IMR-90 (cell line): ENCODE data around the gene AP1S2. TPM values are rescaled to one million over a fixed set of nuclear protein-coding genes. Genes with fewer than 3 reads are reported as not detected.

Experiments used
- ATAC-seq: fragments of 200-7000 bp; cut with Tn5 transposase; 2 replicates; pipeline ENCODE4 v1.9.1; 2020; ENCODE audit warnings: low read depth, mild to moderate bottlenecking, moderate library complexity
- BruUV-seq: library from RNA; stranded (reverse); fragments of 400-500 nt; replicated peaks from 2 replicates; lab custom pipeline; 2021; lab: Mats Ljungman, UMichigan
- CTCF ChIA-PET: fragments of 300-600 bp; formaldehyde crosslinking; extraction: SDS; loops from one replicate; lab custom pipeline; 2021; ENCODE audit warnings: antibody characterized with exemption; lab: Yijun Ruan, JAX
- POLR2A ChIA-PET: fragments of 300-600 bp; sonication (Branson Sonifier 250); formaldehyde crosslinking; loops from one replicate; lab custom pipeline; 2022; ENCODE audit warnings: antibody characterized with exemption; ENCODE audit not compliant: unreplicated experiment; lab: Charles Lee
- DNase-seq: peaks from one replicate; pipeline ENCODE4 v3.0.0; 2013
- H2AFZ ChIP-seq: replicated peaks from 2 replicates; pipeline ENCODE3; 2013; ENCODE audit warnings: low read length, mild to moderate bottlenecking; ENCODE audit not compliant: poor library complexity
- H2AK5ac ChIP-seq: 2 replicates; pipeline ENCODE4 v1.6.1; 2013; ENCODE audit warnings: low read depth, low read length, inconsistent platforms
- H2AK9ac ChIP-seq: replicated peaks from 2 replicates; pipeline ENCODE3; 2013; ENCODE audit warnings: mild to moderate bottlenecking, low read depth, low read length, moderate library complexity; ENCODE audit not compliant: poor library complexity
- H2BK120ac ChIP-seq: 2 replicates; pipeline ENCODE4 v1.6.1; 2013; ENCODE audit warnings: low read depth, low read length, inconsistent platforms
- H2BK15ac ChIP-seq: 3 replicates; pipeline ENCODE4 v1.6.1; 2013; ENCODE audit warnings: low read depth, low read length, inconsistent platforms
- H2BK20ac ChIP-seq: 2 replicates; pipeline ENCODE4 v1.6.1; 2013; ENCODE audit warnings: low read depth, mild to moderate bottlenecking, inconsistent platforms, low read length, moderate library complexity
- H2BK5ac ChIP-seq: 2 replicates; pipeline ENCODE4 v1.6.1; 2013; ENCODE audit warnings: mild to moderate bottlenecking, low read depth, low read length, inconsistent platforms; ENCODE audit not compliant: poor library complexity, severe bottlenecking
- H3K14ac ChIP-seq: replicated peaks from 2 replicates; pipeline ENCODE4 v1.6.1; 2013; ENCODE audit warnings: low read depth, low read length, inconsistent platforms
- H3K18ac ChIP-seq: 2 replicates; pipeline ENCODE4 v1.6.1; 2013; ENCODE audit warnings: low read depth, low read length, control low read depth
- H3K23ac ChIP-seq: 2 replicates; pipeline ENCODE4 v1.6.1; 2013; ENCODE audit warnings: low read depth, low read length, inconsistent platforms
- H3K27ac ChIP-seq: 2 replicates; pipeline ENCODE4 v1.5.1; 2013; ENCODE audit warnings: mild to moderate bottlenecking, control low read depth, low read length; ENCODE audit not compliant: insufficient read depth
- H3K27me3 ChIP-seq: 2 replicates; pipeline ENCODE4 v1.6.1; 2013; ENCODE audit warnings: low read length; ENCODE audit not compliant: control insufficient read depth, insufficient read depth
- H3K36me3 ChIP-seq: 2 replicates; pipeline ENCODE4 v1.6.1; 2013; ENCODE audit warnings: low read length, mixed read lengths; ENCODE audit not compliant: control insufficient read depth, insufficient read depth
- H3K4ac ChIP-seq: 2 replicates; pipeline ENCODE4 v1.6.1; 2013; ENCODE audit warnings: low read depth, low read length, inconsistent platforms
- H3K4me1 ChIP-seq: 2 replicates; pipeline ENCODE4 v1.6.1; 2013; ENCODE audit warnings: low read length, mixed read lengths; ENCODE audit not compliant: control insufficient read depth, insufficient read depth
- H3K4me2 ChIP-seq: 2 replicates; pipeline ENCODE4 v1.6.1; 2013; ENCODE audit warnings: low read depth, mild to moderate bottlenecking, control low read depth, low read length, moderate library complexity
- H3K4me3 ChIP-seq: 2 replicates; pipeline ENCODE4 v1.5.1; 2013; ENCODE audit warnings: low read depth, mild to moderate bottlenecking, control low read depth, low read length, moderate library complexity; ENCODE audit not compliant: insufficient read depth
- H3K56ac ChIP-seq: 2 replicates; pipeline ENCODE4 v1.6.1; 2013; ENCODE audit warnings: low read length, inconsistent platforms; ENCODE audit not compliant: insufficient read depth; ENCODE audit errors: extremely low read depth
- H3K79me1 ChIP-seq, 2 experiments: 2 replicates each; pipeline ENCODE4 v1.6.1; 2013; ENCODE audit warnings: low read length in 2 of 2, inconsistent platforms in 1 of 2, low read depth in 1 of 2
- H3K9ac ChIP-seq: 2 replicates; pipeline ENCODE4 v1.6.1; 2013; ENCODE audit warnings: low read depth, low read length, control low read depth
- H3K9me1 ChIP-seq: 2 replicates; pipeline ENCODE4 v1.6.1; 2013; ENCODE audit warnings: low read length, inconsistent platforms; ENCODE audit not compliant: insufficient read depth
- H3K9me3 ChIP-seq: 2 replicates; pipeline ENCODE4 v1.6.1; 2013; ENCODE audit warnings: low read length; ENCODE audit not compliant: control insufficient read depth, insufficient read depth
- H4K20me1 ChIP-seq: 2 replicates; pipeline ENCODE4 v1.6.1; 2013; ENCODE audit warnings: low read length, inconsistent platforms; ENCODE audit not compliant: insufficient read depth
- H4K5ac ChIP-seq: 2 replicates; pipeline ENCODE4 v1.6.1; 2013; ENCODE audit warnings: mild to moderate bottlenecking, low read depth, low read length, control low read depth
- H4K8ac ChIP-seq, 2 experiments: 2 replicates each; pipeline ENCODE4 v1.6.1; 2013; ENCODE audit warnings: low read depth in 2 of 2, low read length in 2 of 2, control low read depth in 1 of 2, inconsistent platforms in 1 of 2
- H4K91ac ChIP-seq: 2 replicates; pipeline ENCODE4 v1.6.1; 2013; ENCODE audit warnings: low read depth, low read length, inconsistent platforms; ENCODE audit not compliant: insufficient read depth
- BHLHE40 ChIP-seq: fragments of 150-350 bp; IDR thresholded peaks from 2 replicates; pipeline ENCODE4 v1.6.1; 2016; ENCODE audit warnings: mild to moderate bottlenecking, low read depth, low read length
- CEBPB ChIP-seq: IDR thresholded peaks from 2 replicates; pipeline ENCODE4 v1.6.1; 2012; ENCODE audit warnings: low read depth, low read length, improper control_type of control experiment
- CHD1 ChIP-seq: IDR thresholded peaks from 2 replicates; pipeline ENCODE4 v1.6.1; 2012; ENCODE audit warnings: low read depth, low read length, improper control_type of control experiment
- CTCF ChIP-seq: conservative IDR thresholded peaks from 2 replicates; pipeline ENCODE4 v1.5.1; 2012; ENCODE audit warnings: mild to moderate bottlenecking, low read depth, low read length, improper control_type of control experiment
- ELK1 ChIP-seq: fragments of 150-350 bp; IDR thresholded peaks from 2 replicates; pipeline ENCODE4 v1.6.1; 2016; ENCODE audit warnings: low read depth, mild to moderate bottlenecking, low read length, moderate library complexity, borderline replicate concordance
- FOS ChIP-seq: fragments of 150-350 bp; IDR thresholded peaks from 2 replicates; pipeline ENCODE4 v1.6.1; 2016; ENCODE audit warnings: low read depth, low read length
- MAZ ChIP-seq: IDR thresholded peaks from 2 replicates; pipeline ENCODE4 v1.6.1; 2012; ENCODE audit warnings: low read depth, mild to moderate bottlenecking, low read length, improper control_type of control experiment, moderate library complexity, borderline replicate concordance
- MXI1 ChIP-seq: IDR thresholded peaks from 2 replicates; pipeline ENCODE4 v1.6.1; 2012; ENCODE audit warnings: low read depth, mild to moderate bottlenecking, low read length, moderate library complexity, borderline replicate concordance
- NFE2L2 ChIP-seq: fragments of 150-350 bp; IDR thresholded peaks from 2 replicates; pipeline ENCODE4 v1.6.1; 2016; ENCODE audit warnings: low read depth, mild to moderate bottlenecking, low read length
- POLR2A ChIP-seq: IDR thresholded peaks from 2 replicates; pipeline ENCODE4 v1.6.1; 2012; ENCODE audit warnings: mild to moderate bottlenecking, low read depth, low read length
- RAD21 ChIP-seq: IDR thresholded peaks from 2 replicates; pipeline ENCODE4 v1.6.1; 2012; ENCODE audit warnings: low read length, improper control_type of control experiment
- RCOR1 ChIP-seq: IDR thresholded peaks from 2 replicates; pipeline ENCODE4 v1.6.1; 2012; ENCODE audit warnings: mild to moderate bottlenecking, low read length, improper control_type of control experiment; ENCODE audit not compliant: insufficient replicate concordance
- RFX5 ChIP-seq: IDR thresholded peaks from 2 replicates; pipeline ENCODE4 v1.8.0; 2012; ENCODE audit warnings: low read depth, mild to moderate bottlenecking, low read length, moderate library complexity
- SMC3 ChIP-seq: fragments of 150-350 bp; IDR thresholded peaks from 2 replicates; pipeline ENCODE4 v1.6.1; 2016; ENCODE audit warnings: low read depth, mild to moderate bottlenecking, antibody characterized with exemption, low read length, moderate library complexity
- USF2 ChIP-seq: fragments of 150-350 bp; IDR thresholded peaks from 2 replicates; pipeline ENCODE4 v1.6.1; 2017; ENCODE audit warnings: mild to moderate bottlenecking, antibody characterized with exemption, low read length, low read depth
- WGBS, 2 experiments: methylation state at CpG; one replicate each; pipeline versions ENCODE4 v1.1.5 to v1.1.7; 2013; ENCODE audit warnings: missing lambda C conversion rate in 2 of 2; ENCODE audit not compliant: insufficient read length in 1 of 2; ENCODE audit errors: extremely low coverage in 2 of 2; 5-methylcytosine and 5-hydroxymethylcytosine counted together
- dilution Hi-C: fragments of 300-500 bp; cut with HindIII; formaldehyde crosslinking; loops from one replicate; pipeline ENCODE4 v1.14.3; 2018; ENCODE audit warnings: low sequenced_read_pairs; ENCODE audit not compliant: unreplicated experiment
- in situ Hi-C: fragments of 300-500 bp; cut with MboI; formaldehyde crosslinking; loops from 3 replicates; pipeline ENCODE4 v1.14.3; 2019; ENCODE audit warnings: low sequenced_read_pairs, inconsistent platforms, mixed read lengths
- intact Hi-C: fragments of 100-400 bp; cut with micrococcal nuclease; formaldehyde crosslinking; loops from 2 replicates; pipeline ENCODE4 v1.10.0; 2022
- polyA plus RNA-seq, 3 experiments: library from polyadenylated mRNA; depleted of rRNA; stranded (reverse); fragments of >200 nt; gene quantifications; 2 replicates each; pipeline ENCODE4 v1.2.3, GENCODE V29; 2012; ENCODE audit warnings: low replicate concordance in 1 of 3
- total RNA-seq: library from RNA; depleted of rRNA; stranded (reverse); fragments of >200 nt; gene quantifications from 2 replicates; pipeline ENCODE4 v1.2.3, GENCODE V29; 2012

AP1S2 gene
- total and polyA plus RNA-seq, 2 of the 4 experiments (the other 2 are of a cell fraction) = 28.3 to 46.5 TPM

- H3K27ac ChIP-seq = no peak overlapping the region
- H2BK120ac ChIP-seq = no peak overlapping the region
- POLR2A ChIA-PET = no interaction called here
- dilution Hi-C loops (no loop called here), intact Hi-C loops (no loop called here), in situ Hi-C loops (no loop called here)
- H2BK20ac ChIP-seq = no peak overlapping the region
- H4K91ac ChIP-seq = no peak overlapping the region
- H3K4me1 ChIP-seq = peaks cover 4% of the 10 kb centered on the region; the same call in 1 of the 2 replicates
- no CpG with 5 or more reads among the region's 5 CpGs for WGBS, 2 experiments
- H4K8ac ChIP-seq = no peak overlapping the region
- H3K4me3 ChIP-seq = no peak overlapping the region
- peaks cover 3 to 6% of the 10 kb centered on the region in 2 experiments; a peak in 3 of 4 replicates for H3K79me1 ChIP-seq
- no peak overlapping the region for H2AK9ac ChIP-seq
- no peaks in the 10 kb centered on the region for H3K9me1 ChIP-seq
- H4K5ac ChIP-seq = no peak overlapping the region; the same call in 1 of the 2 replicates
- H3K18ac ChIP-seq = no peak overlapping the region
- H3K14ac ChIP-seq = no peak overlapping the region
- H3K9ac ChIP-seq = no peak overlapping the region
- no peaks in the 10 kb centered on the region for H3K9me3 ChIP-seq
- no TSS peak for BruUV-seq
- no peaks in the 10 kb centered on the region; the same call in 1 of the 2 replicates for H3K36me3 ChIP-seq
- no peak overlapping the region for H3K23ac ChIP-seq
- no peak overlapping the region for H3K4ac ChIP-seq
- H3K56ac ChIP-seq = no peak overlapping the region
- ATAC-seq (peak; percentile 59), DNase-seq (peak; percentile 60)
- H2AK5ac ChIP-seq = no peak overlapping the region
- CTCF ChIA-PET = interaction anchor here (0.5 kb wide), 1 partner anchor 25 kb away, joined by 4 read pairs; no protein-coding TSS in a partner anchor
- H2AFZ ChIP-seq = no peak overlapping the region
- no peaks in the 10 kb centered on the region for H4K20me1 ChIP-seq
- no peaks in the 10 kb centered on the region for H3K27me3 ChIP-seq
- no peak overlapping the region for H2BK5ac ChIP-seq
- no peak overlapping the region for H2BK15ac ChIP-seq
- H3K4me2 ChIP-seq = peak overlapping the region; percentile 71; the same call in 1 of the 2 replicates
- TF ChIP-seq MAZ (no peak), SMC3 (no peak), NFE2L2 (no peak), BHLHE40 (no peak), USF2 (no peak), POLR2A (no peak), RAD21 (no peak), CEBPB (no peak), ELK1 (no peak), CTCF (no peak), RCOR1 (no peak), MXI1 (no peak), CHD1 (no peak), FOS (no peak), RFX5 (no peak)
Measured at GRCh38 chrX:15834827-15835595, 19.6 kb downstream of the AP1S2 start.
